HepG2 (cell line): ENCODE data around the gene VTN. TPM values are rescaled to one million over a fixed set of nuclear protein-coding genes. Genes with fewer than 3 reads are reported as not detected.

Source experiments
- ARNT2 ChIP-seq: sonication (generic); formaldehyde crosslinking; IDR thresholded peaks from 2 replicates; pipeline ENCODE4 v1.8.0; 2022; ENCODE audit warnings: mild to moderate bottlenecking, low read depth, missing genetic modification reagents, moderate library complexity
- ATAD3A ChIP-seq: sonication (generic); formaldehyde crosslinking; IDR thresholded peaks from 2 replicates; pipeline ENCODE4 v1.4.0; 2020; ENCODE audit warnings: missing genetic modification reagents
- MBD4 ChIP-seq: IDR thresholded peaks from 2 replicates; pipeline ENCODE4 v1.6.1; 2012; ENCODE audit warnings: low read length, inconsistent platforms, borderline replicate concordance
- NAIF1 ChIP-seq: sonication (generic); formaldehyde crosslinking; IDR thresholded peaks from 2 replicates; pipeline ENCODE4 v1.5.0; 2020; ENCODE audit warnings: mild to moderate bottlenecking, missing genetic modification reagents, borderline replicate concordance
- NR0B2 ChIP-seq: sonication (generic); formaldehyde crosslinking; IDR thresholded peaks from 2 replicates; pipeline ENCODE4 v1.4.0; 2020; ENCODE audit warnings: mild to moderate bottlenecking, missing genetic modification reagents
- POGZ ChIP-seq: sonication (generic); formaldehyde crosslinking; IDR thresholded peaks from 2 replicates; pipeline ENCODE4 v1.4.0; 2020; ENCODE audit warnings: mild to moderate bottlenecking, missing genetic modification reagents
- SNAPC4 ChIP-seq: sonication (generic); formaldehyde crosslinking; IDR thresholded peaks from 2 replicates; pipeline ENCODE4 v1.4.0; 2020; ENCODE audit warnings: mild to moderate bottlenecking, missing genetic modification reagents
- TAF1 ChIP-seq: sonication (generic); formaldehyde crosslinking; IDR thresholded peaks from 2 replicates; pipeline ENCODE4 v1.4.0; 2020; ENCODE audit warnings: missing genetic modification reagents
- TAF15 ChIP-seq: fragments of 200-400 bp; formaldehyde crosslinking; IDR thresholded peaks from one replicate; pipeline ENCODE4 v1.6.1; 2018; ENCODE audit warnings: mild to moderate bottlenecking, low read depth, low read length; ENCODE audit not compliant: poor library complexity, severe bottlenecking
- ZBTB7A ChIP-seq: sonication (generic); formaldehyde crosslinking; IDR thresholded peaks from 2 replicates; pipeline ENCODE4 v1.8.0; 2022; ENCODE audit warnings: mild to moderate bottlenecking, missing genetic modification reagents
- ZNF101 ChIP-seq: sonication (generic); formaldehyde crosslinking; IDR thresholded peaks from 2 replicates; pipeline ENCODE4 v1.4.0; 2020; ENCODE audit warnings: mild to moderate bottlenecking, low read depth, missing genetic modification reagents, borderline replicate concordance
- ZNF18 ChIP-seq: sonication (generic); formaldehyde crosslinking; IDR thresholded peaks from 2 replicates; pipeline ENCODE4 v1.8.0; 2022; ENCODE audit warnings: mild to moderate bottlenecking, missing genetic modification reagents; ENCODE audit not compliant: insufficient replicate concordance
- ZNF484 ChIP-seq: sonication (generic); formaldehyde crosslinking; IDR thresholded peaks from 2 replicates; pipeline ENCODE4 v1.5.1; 2020; ENCODE audit warnings: mild to moderate bottlenecking, low read depth, missing genetic modification reagents, borderline replicate concordance
- ZNF564 ChIP-seq: sonication (generic); formaldehyde crosslinking; IDR thresholded peaks from 2 replicates; pipeline ENCODE4 v1.8.1; 2023; ENCODE audit warnings: mild to moderate bottlenecking, missing genetic modification reagents
- ZNF672 ChIP-seq: sonication (generic); formaldehyde crosslinking; IDR thresholded peaks from 2 replicates; pipeline ENCODE4 v1.8.1; 2022; ENCODE audit warnings: missing genetic modification reagents
- ZUFSP ChIP-seq: sonication (generic); formaldehyde crosslinking; IDR thresholded peaks from 2 replicates; pipeline ENCODE4 v1.9.0; 2021; ENCODE audit warnings: missing genetic modification reagents, mild to moderate bottlenecking, borderline replicate concordance
- polyA plus RNA-seq, 8 experiments: library from polyadenylated mRNA; depleted of rRNA in 3 of 8; stranded (reverse) in 7 of 8; unstranded in 1 of 8; fragments of >200 nt; fragmentation: Illumina TruSeq in 4 of 8; extraction: Trizol in 4 of 8; gene quantifications; 2 replicates each; pipeline versions ENCODE4 v1.2.1 to v1.2.3, GENCODE V29; 2011 to 2016; ENCODE audit warnings: low read depth in 4 of 8, missing spikeins in 1 of 8, mixed read lengths in 1 of 8; ENCODE audit not compliant: insufficient read depth in 1 of 8
- total RNA-seq, 5 experiments: library from RNA; depleted of rRNA; stranded (reverse); fragments of >200 nt; fragmentation: Illumina TruSeq; extraction: Trizol; gene quantifications; 2 replicates each; pipeline ENCODE4 v1.2.3, GENCODE V29; 2016; ENCODE audit warnings: low read depth in 1 of 5

The VTN gene
- total and polyA plus RNA-seq, 2 of the 13 experiments (the other 11 are each of a cell fraction or from before 2014, with no cell fraction given): 108 to 131 TPM

GRCh38 chr17:28318759-28319597 lies 51.1 kb downstream of the VTN start, which contains the start of gene TMEM97 (continued):
- TF ChIP-seq SNAPC4 (no peak), TAF15 (no peak), ZNF672 (CRISPR knock-in tag) (no peak), ZBTB7A (CRISPR knock-in tag) (peak; percentile 75), ATAD3A (CRISPR knock-in tag) (no peak), MBD4 (no peak), NAIF1 (peak; percentile 52; the same call in 1 of the 2 replicates), NR0B2 (peak; percentile 71; the same call in 1 of the 2 replicates), ZUFSP (no peak), ARNT2 (CRISPR knock-in tag) (peak; percentile 52), ZNF18 (CRISPR knock-in tag) (peak; percentile 81), ZNF484 (CRISPR knock-in tag) (no peak), ZNF564 (CRISPR knock-in tag) (peak; percentile 84), ZNF101 (no peak), POGZ (CRISPR knock-in tag) (no peak), TAF1 (CRISPR knock-in tag) (peak; percentile 90)
